T47D (cell line): ENCODE data around the gene FAM216A.
"Not testable (repeated sequence)": the region's sequence is repeated elsewhere in the genome, so short reads cannot be mapped to it uniquely, and the experiment has no call there.

ENCODE experiments used
- DNase-seq, 2 experiments: peaks; one replicate each; pipeline versions ENCODE4 v3.0.0 to v3.0.0-alpha.2; 2011 to 2012; ENCODE audit warnings: low read depth in 1 of 2, low spot score in 1 of 2
- JUND ChIP-seq: IDR thresholded peaks from 2 replicates; pipeline ENCODE4 v1.6.1; 2012; ENCODE audit warnings: low read depth
- in situ Hi-C: cut with HindIII; loops from 2 replicates; pipeline ENCODE4 v1.10.0; 2016; ENCODE audit warnings: low sequenced_read_pairs, low pct_unique_long_range_greater_than_20kb

FAM216A gene

GRCh38 chr12:110453569-110454296 lies 14.9 kb upstream of the FAM216A start:
- TF ChIP-seq JUND: no peak
- in situ Hi-C loops: no loop called here
- DNase-seq: no peak

- TF ChIP-seq JUND: no peak
Observed at GRCh38 chr12:110458756-110459155, 9.9 kb upstream of the FAM216A start.

GRCh38 chr12:110461189-110461588 lies 7.5 kb upstream of the FAM216A start:
- DNase-seq, in situ Hi-C loops: not testable (repeated sequence)

More at GRCh38 chr12:110458756-110459155, 9.9 kb upstream of the FAM216A start:
- in situ Hi-C loops: no loop called here
- no peak for DNase-seq

GRCh38 chr12:110465024-110465423 lies 3.6 kb upstream of the FAM216A start:
- in situ Hi-C loops: no loop called here
- no peak for TF ChIP-seq JUND
- DNase-seq: no peak

- DNase-seq, in situ Hi-C loops: not testable (repeated sequence)
Observed at GRCh38 chr12:110465765-110466164, 2.9 kb upstream of the FAM216A start.

GRCh38 chr12:110466791-110467190 lies 1.9 kb upstream of the FAM216A start:
- in situ Hi-C loops: no loop called here
- no peak for TF ChIP-seq JUND
- DNase-seq: no peak

GRCh38 chr12:110467847-110468213 lies 815 bp upstream of the FAM216A start:
- in situ Hi-C loops: no loop called here
- TF ChIP-seq JUND: no peak
- no peak for DNase-seq

- DNase-seq: no peak
- in situ Hi-C loops: no loop called here
- TF ChIP-seq JUND: no peak
Observed at GRCh38 chr12:110475426-110475825, 6.8 kb downstream of the FAM216A start.

- in situ Hi-C loops: no loop called here
- DNase-seq: peak in 1 of 2 experiments; percentile 28
- TF ChIP-seq JUND: no peak
Observed at GRCh38 chr12:110498984-110499706, 30.5 kb downstream of the FAM216A start.

GRCh38 chr12:110501399-110501751 lies 32.7 kb downstream of the FAM216A start:
- peak; percentile 37 to 81 for DNase-seq
- in situ Hi-C loops: no loop called here

GRCh38 chr12:110501752-110502738 lies 33.4 kb downstream of the FAM216A start, which contains the start of the genes RAD9B and VPS29:
RAD9B (plus strand) TSS chr12:110502331; CDS start chr12:110502338, 7 bp downstream.
VPS29 (minus strand) TSS chr12:110502111; CDS start chr12:110502051, 60 bp downstream.
- DNase-seq: peak; percentile 86 to 99
- TF ChIP-seq JUND: no peak
- in situ Hi-C loops: no loop called here

More at GRCh38 chr12:110501399-110501751, 32.7 kb downstream of the FAM216A start:
- no peak for TF ChIP-seq JUND

- no peak for TF ChIP-seq JUND
- in situ Hi-C loops: no loop called here
- DNase-seq: no peak
Observed at GRCh38 chr12:110503432-110503831, 34.8 kb downstream of the FAM216A start.
